Hematopoietic multipotent progenitor cell treated with erythropoietin and hydrocortisone succinate and interleukin-3 and kit ligand, for 8 days (in vitro differentiated cells): ENCODE measurements around the gene UROC1.

Experiments
- DNase-seq: peaks from one replicate; pipeline ENCODE4 v3.0.0-alpha.2; 2015

Gene UROC1

DNA sequence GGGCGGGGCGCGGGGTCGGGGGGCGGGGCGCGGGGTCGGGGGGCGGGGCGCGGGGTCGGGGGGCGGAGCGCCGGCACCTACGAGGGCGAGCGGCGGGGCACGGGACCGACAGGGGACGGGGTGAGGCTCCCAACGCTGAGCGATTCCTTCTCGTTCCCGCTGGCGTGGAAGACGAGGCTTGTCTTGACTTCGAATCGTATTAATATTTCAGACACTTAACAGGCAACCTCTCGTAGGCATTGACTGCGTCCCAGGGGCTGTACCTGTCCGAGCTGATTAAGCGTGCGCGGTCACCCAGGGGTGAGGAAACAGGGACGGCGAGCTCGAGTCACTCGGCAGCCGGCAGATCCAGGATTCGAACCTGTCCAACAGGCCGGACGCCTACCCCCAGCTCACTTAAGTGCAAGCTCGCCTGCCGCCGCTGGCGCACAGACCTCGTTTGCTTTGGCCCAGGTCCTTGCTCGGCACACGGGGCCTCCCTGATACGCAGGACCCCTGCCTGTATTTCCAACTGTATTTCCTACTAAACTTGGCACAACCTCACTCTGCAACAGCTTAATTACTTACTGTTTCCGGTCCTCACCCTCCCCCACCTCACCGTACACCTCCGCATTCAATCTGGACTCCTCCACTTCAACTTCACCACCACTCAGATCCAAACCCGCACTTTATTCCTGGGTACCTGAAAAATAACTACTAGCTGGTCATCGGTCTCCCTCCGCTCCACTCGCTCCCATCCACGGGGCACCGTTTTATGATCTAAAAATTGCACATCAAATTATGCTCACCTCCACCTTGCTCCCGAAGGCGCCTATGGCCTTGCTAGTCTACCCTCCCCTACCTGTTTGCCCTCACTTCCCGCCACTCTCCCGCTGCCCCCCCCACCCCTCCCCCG lies 41.2 kb downstream of the UROC1 start:
- DNase-seq, result peak; percentile 62

DNA sequence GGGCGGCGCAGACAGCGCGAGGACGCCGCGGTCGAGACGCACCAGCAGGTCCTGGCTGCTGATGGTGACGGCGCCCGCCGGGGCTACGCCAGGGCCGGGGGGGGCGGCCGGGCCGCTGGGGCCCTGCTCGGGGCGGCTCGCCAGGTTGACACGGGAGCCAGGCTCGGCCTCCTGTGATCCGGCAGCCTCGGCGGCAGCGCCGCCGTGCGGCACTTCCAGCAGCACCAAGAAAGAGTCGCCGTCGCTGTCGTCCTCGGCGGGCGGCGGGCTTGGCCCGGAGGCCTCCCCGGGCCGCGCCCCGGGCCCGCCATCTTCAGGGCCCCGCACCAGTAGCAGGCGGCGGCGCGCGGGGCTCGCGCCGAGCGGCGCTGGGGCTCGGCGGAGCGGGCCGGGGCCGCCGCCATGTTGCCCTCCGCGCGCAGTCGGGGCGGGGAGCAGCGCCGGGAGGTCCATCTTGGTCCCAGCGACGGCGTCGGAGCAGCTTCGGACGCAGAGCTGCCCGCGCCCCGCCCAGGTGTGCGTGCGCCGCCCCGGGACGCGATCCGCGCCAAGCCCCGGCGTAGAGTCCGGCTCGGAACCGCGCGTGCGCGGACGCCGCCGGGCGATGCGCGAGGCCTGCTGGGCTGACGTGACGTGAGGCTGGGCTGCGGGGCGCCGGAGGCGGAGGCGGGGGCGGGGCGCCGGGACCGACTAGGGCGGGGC lies 42.0 kb downstream of the UROC1 start, which contains the start of gene ZXDC:
Gene ZXDC (minus strand): TSS at position 479 of the 702 bp plus-strand sequence. CDS start 26 bp downstream, at position 453.
- peak; percentile 92 for DNase-seq

DNA sequence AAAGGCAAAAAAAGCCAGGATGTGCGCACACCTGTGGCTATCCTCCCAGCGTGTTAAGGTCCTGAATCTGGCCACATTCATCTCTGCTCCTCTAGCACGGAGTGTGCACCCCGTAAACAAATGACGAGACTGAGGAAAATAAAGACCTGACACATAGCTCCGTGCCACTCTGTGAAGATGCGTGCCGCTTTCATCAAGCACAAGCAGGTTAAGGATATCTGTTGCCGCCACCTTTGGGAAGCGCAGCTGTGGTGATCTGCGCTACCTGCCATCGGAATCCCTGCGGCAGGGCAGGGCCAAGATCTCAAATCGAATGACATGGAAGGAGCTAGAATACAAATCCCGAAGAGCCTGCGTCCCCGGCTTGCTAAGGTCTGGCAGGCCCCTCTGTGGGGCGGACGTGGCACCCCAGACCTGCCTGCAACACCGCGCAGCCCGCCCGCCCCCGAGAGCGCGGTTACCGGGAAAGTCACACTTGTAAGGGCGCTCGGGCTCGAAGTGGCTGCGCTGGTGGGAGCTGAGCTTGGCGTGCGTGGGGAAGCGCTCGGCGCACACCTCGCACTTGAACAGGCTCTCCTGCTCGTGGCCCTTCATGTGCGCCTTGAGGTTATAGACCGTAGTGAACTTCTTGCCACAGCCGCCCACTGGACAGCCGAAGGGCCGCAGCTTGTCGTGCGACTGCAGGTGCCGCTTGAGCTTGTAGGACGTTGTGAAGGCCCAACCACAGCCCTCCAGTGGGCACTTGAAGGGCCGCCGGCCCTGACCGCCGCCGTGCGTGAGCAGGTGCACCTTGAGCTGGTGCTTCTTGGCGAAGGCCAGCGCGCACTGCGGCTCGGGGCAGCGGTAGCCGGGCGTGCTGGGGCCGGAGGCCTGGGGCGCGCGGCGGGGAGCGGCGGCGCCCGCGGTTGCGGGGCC lies 42.8 kb downstream of the UROC1 start:
- DNase-seq, result peak; percentile 53

DNA sequence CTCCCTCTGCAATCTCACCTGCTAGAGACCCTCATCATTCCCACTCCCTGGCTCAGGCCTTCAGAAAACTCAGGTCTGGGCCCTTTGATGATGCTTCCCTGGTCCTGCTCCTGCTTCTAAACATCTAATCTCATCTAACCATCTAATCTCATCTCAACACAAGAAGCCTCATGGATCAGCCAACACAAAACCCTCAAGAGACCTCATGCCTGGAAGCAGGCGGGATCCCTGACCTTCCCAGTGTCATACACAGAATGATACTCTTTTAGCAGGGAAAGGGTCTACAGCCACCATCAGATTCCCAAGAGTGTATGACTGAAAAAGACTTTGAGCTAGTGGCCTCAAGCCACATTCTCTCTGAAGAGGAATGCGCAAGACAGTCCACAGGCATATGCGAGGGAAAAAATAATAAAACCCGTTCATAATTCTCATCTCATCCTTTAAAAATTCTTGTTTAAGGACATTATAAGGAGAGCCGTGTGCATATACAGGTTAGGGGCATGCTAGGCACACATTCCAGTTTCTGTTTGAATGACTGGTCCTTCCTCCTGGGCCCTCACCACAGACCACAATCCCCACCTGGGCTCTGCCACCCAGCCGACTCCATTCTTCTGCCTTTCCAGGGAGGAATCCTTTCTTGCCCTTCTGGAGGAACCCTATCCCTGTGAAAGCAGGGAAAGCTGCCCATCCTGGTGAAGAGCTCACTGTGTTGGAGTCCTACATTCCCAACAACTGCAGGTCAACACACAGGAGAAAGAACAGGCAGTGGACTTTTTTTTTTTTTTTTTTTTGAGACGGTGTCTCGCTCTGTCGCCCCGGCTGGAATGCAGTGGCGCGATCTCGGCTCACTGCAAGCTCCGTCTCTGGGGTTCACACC lies 44.0 kb downstream of the UROC1 start:
- DNase-seq, result no peak

DNA sequence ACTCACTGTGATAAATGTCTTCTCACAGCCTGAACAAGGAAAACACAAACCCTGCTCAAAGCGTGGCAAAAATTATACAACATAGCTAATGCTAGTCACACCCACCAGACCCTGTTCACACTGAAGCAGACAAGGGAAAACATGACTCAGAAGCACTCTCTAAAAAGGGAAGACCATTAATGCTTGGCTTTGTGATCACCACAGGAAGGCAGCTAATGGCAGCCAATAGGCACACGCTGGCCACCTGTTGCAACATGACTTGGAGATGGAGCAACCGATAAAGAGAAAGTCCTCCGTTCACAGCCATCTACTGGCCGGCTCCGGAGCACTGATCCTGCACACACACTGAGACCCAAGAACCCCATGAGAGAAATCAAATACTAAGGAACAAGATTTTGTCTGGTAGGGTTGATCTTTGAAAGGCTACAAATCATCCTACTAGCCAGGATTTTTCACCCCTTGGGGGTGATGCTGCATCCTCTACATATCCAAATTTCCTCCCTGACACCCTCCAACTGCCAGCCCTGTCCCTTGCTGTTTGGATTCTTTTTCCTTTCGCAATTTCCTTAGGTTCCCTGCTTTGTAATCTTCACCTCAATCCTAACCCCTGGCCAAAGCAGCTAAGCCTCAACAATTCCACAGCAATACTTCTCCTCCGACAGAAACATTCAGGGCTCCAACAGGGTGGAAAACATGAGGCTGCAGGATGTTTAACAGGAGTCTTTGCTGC lies 45.1 kb downstream of the UROC1 start:
- peak; percentile 73 for DNase-seq

DNA sequence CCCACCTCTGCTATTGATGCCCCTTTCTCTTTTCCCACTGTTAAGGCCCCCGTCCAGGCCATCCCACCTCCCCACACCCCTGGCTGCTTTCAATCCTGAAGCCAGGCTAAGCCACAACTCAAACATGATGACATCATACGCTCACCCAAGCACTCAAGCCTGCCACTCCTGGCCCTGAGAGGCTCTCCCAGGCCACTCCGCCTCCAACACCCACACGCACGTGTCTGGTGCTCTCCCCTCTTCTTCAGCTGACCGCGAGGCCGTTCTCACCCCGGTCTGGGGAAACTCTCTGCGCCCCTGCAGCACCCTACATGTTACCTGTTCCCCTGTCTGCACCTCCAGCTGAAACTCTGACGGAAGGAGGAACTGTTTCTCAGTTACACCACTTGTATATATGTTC lies 48.1 kb downstream of the UROC1 start:
- DNase-seq, result no peak

DNA sequence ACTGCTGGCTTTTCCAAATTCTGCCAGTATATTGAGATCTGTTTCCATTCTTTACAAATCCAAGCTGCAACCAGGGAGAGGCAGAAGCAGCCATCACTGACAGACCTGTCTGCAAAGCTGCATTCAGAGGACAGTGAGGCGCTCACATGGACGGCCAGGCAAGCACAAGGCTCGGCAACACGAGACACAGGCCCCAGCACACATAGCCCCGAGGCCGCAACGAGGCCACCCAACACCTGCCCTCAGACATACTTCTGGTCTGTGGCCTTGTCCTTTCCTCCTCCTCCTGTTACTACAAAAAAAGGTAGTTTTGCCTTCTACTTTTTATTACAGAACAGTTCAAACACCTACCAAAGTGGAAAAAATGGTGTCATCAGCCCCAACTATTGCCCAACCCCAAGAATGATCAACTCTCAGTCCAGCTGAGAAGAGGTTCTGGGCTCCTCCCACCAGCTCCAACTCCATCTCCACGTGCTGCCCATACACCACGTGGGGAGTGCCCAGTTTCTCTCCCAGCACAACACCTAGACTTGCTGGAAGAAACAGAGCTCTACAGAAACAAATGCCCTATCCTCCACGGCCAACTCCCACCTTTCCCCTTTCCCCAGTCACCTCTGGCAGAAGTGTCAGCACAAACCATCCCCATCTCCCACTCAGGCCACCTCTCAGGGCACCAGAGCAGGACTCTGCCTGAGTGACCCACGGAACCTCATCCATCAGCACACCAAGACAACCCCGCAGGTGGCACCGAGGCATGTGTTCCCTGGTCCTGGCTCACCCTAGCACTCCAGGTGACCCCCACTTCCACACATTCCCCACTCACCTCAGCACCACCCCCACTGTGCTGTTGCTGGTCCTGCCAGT lies 49.3 kb downstream of the UROC1 start:
- no peak for DNase-seq

DNA sequence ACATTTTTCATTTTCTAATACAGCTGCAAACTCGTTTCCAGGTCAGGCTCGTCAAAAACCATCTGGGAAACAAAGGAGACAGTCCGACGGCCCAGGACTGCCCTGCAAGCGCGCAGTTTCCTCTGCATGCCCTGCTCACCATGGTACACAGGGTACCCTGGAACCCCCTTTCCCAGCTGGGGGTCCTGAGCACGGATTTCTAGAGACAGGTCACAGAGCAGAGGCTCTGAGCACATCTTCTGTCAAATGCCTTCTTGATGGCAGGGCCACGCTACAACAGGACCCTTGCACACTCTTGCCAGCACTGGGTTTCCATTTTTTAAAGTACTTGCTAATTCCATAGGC lies 50.0 kb downstream of the UROC1 start:
- DNase-seq, result no peak

DNA sequence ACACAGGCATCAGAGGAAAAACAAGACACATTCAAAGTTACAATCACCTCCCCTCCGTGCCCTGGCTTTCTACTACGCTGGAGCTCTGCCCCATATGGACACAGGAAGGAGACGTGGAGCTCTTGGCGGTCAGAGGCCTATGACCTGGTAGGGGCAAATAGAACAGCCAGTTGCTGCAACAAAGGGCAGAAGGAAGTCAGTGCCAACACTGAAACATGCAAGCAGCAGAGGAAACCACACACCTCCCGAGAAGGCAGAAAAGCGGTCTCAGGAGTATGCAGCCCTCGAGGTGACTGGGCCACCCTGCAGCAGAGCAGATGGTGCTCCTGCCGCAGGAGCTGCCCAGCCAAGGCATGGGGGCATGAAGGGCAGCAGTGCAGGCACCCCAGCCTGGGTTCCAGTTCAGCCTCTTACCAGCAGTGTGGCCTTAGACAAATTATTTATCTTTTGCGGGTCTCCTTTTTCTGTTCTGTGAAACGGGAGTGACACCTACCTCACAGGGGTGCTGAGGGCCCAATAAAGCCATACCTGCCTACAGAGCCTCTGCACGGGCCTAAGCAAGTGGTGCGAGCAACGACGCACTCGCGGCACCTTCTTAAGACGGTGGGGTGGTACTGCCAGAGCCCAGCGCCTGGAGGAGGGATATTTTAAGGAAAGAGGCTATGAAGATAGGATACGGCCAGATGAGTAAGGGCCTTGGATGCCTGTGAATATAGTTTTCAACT lies 50.5 kb downstream of the UROC1 start:
- no peak for DNase-seq

DNA sequence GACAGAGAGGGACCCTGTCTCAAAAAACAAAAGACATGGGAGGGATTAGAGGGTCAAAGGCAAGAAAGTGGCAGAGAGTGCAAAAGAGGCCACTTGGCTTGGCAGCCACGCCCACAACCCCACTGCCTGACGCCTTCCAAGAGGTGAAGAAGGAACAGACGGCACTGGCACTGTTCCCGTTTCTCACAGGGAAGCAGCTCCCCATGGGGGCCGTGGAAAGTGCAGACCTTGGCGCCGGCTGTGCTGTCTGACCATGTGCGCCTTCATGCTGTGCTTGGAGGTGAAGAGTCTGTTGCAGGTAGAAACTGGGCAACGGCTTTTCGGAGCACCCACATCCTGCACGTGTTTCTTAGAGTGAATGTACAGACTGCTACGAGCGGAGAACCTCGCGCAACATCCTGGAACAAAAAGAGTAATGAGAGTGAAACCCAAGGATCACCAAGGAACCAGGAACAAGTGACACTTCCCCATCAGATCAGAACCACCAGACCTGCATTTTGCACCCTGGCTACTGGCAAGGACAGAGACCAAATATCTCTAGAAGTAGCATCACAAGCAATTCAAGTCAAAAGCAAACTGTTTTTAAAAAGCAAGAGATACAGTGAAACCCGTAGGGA lies 51.5 kb downstream of the UROC1 start:
- no peak for DNase-seq

DNA sequence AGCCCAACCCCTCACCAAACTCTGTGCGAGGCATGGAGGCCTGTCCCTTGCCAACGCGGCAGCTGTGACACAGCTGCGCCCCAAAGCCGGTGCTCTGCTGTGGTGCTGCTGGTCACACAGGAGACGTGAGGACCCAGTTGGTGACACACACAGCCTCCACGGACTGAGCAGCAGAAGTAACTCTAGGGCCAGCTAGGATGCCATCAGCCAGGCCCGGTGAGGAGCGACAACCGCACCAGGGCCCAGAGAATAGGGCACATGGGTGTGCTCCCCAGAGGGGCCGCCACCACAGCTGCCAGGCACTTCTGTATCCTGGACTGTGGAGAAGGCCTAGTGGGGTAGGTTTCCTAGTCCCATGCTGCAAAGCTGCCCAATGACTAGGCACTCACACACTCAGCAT lies 52.6 kb downstream of the UROC1 start:
- DNase-seq, result no peak

DNA sequence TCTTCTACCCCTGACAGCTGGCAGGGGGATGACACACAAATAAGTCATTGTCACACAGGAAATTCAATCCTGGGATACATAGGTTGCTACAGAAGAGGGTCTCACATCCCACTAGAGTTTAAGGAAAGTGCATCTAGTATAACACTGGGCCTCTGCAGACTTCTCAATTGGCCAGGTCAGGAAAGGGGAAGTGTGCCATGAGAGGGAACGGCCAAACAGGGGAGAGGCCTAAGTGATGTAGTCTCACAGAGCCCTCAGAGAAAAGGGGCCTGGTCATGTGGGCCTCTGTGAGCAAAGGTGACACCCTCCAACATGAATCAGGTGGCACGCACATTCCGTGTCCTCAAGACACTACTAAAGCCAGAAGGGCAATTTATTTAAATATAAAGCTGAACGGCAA lies 53.1 kb downstream of the UROC1 start:
- no peak for DNase-seq

DNA sequence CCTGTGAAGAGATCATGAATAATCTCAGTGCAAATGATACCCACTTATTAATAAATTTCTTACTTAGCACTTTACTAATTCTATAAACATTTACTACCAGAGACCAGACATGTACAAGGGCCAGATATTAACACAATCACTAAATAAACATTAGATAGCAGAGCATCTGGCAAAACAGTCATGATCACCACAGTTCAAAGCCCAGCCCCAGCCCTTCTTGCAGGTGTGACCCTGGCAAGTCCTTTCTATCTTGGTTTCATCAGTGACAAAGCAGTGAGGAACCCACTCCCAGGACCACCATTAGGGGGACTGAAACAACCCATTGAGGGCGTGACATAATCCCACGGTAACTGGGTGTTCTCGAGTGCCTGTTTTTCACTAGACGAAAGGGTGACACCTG lies 53.5 kb downstream of the UROC1 start:
- DNase-seq, result no peak

DNA sequence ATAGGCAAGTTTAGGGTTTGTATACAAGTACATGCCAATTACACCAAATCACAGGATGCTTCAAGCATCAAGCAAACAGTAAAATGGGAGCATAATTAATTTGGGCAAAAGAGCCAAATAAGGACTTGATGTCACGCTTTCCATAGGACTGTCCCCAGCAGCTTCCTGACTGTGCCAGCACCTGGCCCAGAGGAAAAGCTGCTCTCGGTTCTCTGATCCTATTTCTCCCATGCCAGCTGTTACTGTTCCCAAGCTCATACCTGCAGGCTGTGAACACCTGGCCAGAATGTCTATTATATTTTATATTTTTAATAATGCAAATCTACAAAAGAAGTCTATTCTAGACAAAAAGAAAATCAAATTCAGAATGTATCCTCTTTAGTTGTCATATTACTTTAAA lies 54.1 kb downstream of the UROC1 start:
- DNase-seq, result no peak

DNA sequence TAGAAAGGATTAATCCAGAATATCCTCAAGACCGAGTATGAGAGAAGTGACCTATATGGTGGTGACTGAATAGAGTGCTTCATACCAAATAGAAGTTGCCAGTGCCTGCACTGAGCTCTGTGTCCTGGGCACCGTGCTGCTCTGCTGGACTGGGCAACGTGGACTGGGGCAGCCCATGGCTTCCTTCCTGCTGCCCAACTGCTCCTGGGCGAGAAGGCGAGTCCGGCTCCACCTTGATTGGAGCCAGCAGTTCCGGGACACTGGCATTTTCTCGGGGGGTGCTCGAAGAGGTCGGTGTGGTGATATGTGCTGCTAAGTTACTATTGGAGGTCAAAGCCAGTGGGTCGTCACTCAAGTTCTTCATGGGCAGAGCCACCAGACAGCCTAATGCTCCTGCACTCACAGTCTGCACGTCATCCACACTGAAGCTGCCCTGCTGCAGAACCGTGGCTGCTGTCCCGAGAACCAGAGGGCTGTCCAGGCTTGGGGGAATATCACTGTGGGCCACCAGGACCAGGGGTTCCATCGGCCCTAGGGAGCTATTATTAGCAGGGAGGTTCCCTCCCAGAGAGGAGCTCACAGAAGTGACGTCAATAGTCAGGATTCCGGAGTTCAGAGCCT lies 56.0 kb downstream of the UROC1 start:
- no peak for DNase-seq

DNA sequence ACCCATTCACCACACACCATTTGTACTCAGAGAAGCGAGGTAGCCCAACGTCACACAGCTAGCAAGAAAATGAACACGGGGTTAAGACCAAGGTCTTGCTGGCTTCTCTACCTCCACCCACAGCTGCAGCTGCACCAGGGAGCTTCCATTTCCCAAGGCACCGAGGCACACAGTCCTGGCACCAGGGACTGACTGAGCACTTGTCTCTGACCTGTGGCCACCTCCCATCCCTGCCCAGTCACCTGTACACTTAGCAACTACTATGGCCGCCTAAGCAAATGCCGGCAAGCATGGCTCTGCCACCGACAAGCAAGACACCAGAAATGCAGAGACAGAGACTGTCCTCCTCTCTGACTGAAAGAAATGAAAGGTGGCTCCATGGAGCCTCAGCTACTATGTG lies 57.2 kb downstream of the UROC1 start:
- DNase-seq, result no peak

DNA sequence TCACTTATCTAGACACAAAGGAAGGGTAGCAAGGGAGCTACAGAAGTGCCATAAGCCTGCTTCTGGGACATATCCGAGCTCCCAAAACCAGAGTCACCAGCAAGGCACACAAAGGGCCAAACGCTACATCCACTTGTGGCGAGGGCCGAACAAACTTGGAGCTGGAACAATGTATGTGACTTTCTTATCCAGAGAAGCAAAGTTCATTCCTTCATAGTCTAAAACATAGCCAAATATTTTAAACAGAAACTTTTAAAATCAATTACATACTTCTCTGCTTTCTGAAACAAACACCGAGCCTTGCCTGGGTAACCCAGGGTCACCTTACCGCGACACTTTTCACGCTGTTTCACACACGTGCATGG lies 57.8 kb downstream of the UROC1 start:
- DNase-seq, result no peak

DNA sequence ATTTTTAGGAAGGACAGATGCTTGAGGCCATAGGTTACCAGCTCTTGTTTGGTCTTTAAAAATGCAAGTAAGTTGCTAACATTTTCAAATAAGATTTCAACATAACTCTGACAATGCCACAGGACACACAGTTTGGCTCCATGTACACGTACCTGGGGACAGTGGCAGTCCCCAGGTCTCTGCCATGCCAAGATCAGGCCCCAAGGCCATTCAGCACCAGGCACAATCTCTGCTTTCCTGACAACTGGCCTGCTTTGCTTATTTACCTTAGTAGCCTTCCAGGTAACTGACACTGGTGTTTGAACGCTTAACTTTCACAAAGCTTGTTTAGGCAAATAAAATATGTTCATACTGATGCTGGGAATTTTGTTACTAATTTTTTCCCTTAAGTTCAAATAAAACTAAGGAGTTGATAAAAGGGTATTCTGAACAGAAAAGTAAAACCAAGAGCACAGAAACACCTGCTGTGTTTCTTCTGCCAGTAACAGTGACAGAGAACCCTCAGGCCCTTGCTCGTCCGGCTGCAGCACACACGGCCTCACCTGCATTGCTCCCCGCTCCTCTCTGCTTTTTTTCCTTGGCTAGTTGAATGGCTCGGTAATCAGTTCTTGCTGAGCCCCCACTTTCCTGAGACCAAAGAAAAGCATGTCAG lies 58.3 kb downstream of the UROC1 start:
- DNase-seq, result no peak
